ENCODE results near the gene ZBTB7C. TPM values are rescaled to one million over a fixed set of nuclear protein-coding genes. Genes with fewer than 3 reads are reported as not detected.

The ZBTB7C gene
- total RNA-seq, 1 experiment from 2014 or later: 0.33 TPM

GRCh38 chr18:48433541-48433940 lies 24.4 kb upstream of the ZBTB7C start:
- no peak overlapping the region for H2BK12ac ChIP-seq (ENCODE audit: insufficient read length, low read depth, low read length)
- H4K20me1 ChIP-seq (ENCODE audit: control insufficient read depth, insufficient read depth, insufficient read length): no peaks in the 10 kb centered on the region
- no peak overlapping the region for H2AFZ ChIP-seq (ENCODE audit: low read length)
- H3K4me2 ChIP-seq (ENCODE audit: insufficient read depth, insufficient read length, low read length): no peak overlapping the region
- no peak overlapping the region for H3K14ac ChIP-seq (ENCODE audit: insufficient read depth, low read length)
- H3T11ph ChIP-seq (ENCODE audit: low read length): no peak overlapping the region
- Mint-ChIP-seq H3K27ac (no peak overlapping the region), H3K4me3 (no peak overlapping the region), H3K4me1 (peaks cover 1% of the 10 kb centered on the region in 2 experiments; a peak in 2 of 4 replicates), H3K36me3 (ENCODE audit: insufficient read depth in 1 of 3, low read depth in 3 of 3) (no peaks in the 10 kb centered on the region), H3K27me3 (ENCODE audit: low read depth) (peaks cover 34% of the 10 kb centered on the region), H3K9me3 (peaks cover 0 to 3% of the 10 kb centered on the region in 2 experiments; a peak in 2 of 5 replicates)
- H2BK20ac ChIP-seq (ENCODE audit: low read depth, low read length, poor library complexity, severe bottlenecking): no peak overlapping the region
- no peaks in the 10 kb centered on the region for H3K79me1 ChIP-seq (ENCODE audit: insufficient read depth, low read depth, low read length, poor library complexity, severe bottlenecking)
- no peak overlapping the region for H4K8ac ChIP-seq (replicated peaks; ENCODE audit: insufficient read length, low read depth, low read length)
- no peak overlapping the region for H2BK15ac ChIP-seq (ENCODE audit: low read depth, low read length)
- H3K23ac ChIP-seq (ENCODE audit: insufficient read length, low read depth, low read length): no peak overlapping the region
- WGBS (ENCODE audit: extremely low coverage, insufficient read length, low lambda C conversion rate): no CpG with 5 or more reads among the region's 2 CpGs
- H3K9me3 ChIP-seq (ENCODE audit: control insufficient read depth, low read depth, low read length): no peaks in the 10 kb centered on the region
- no peak overlapping the region for H3K4ac ChIP-seq (ENCODE audit: low read depth, low read length)
- no peaks in the 10 kb centered on the region for H3K4me1 ChIP-seq (ENCODE audit: insufficient read depth, low read length)
- H3K9ac ChIP-seq (ENCODE audit: extremely low read depth, insufficient read length, low read length): no peak overlapping the region
- H3K56ac ChIP-seq (ENCODE audit: insufficient read length, low read depth, low read length): no peak overlapping the region
- H4K5ac ChIP-seq (ENCODE audit: insufficient read length, low read depth, low read length): no peak overlapping the region
- H3K23me2 ChIP-seq (ENCODE audit: insufficient read length, low read depth, low read length, poor library complexity, severe bottlenecking): no peaks in the 10 kb centered on the region
- no peak overlapping the region for H2BK5ac ChIP-seq (ENCODE audit: insufficient read length, low read length)
- no peak overlapping the region for H3K18ac ChIP-seq (ENCODE audit: insufficient read length, low read depth, low read length)
- H4K91ac ChIP-seq (ENCODE audit: insufficient read length, low read depth, low read length): no peak overlapping the region
- DNase-seq: no peak
- no peak overlapping the region for H3K27ac ChIP-seq (ENCODE audit: insufficient read length, low read depth, low read length)
- H3K79me2 ChIP-seq (ENCODE audit: insufficient read depth, low read length): no peaks in the 10 kb centered on the region
- no peak overlapping the region for H2BK120ac ChIP-seq (ENCODE audit: low read depth, low read length, poor library complexity, severe bottlenecking)
- H3K27me3 ChIP-seq (ENCODE audit: insufficient read depth, low read length): no peaks in the 10 kb centered on the region
- H2AK5ac ChIP-seq (ENCODE audit: insufficient read length, low read length): no peak overlapping the region
- TF ChIP-seq CTCF (conservative IDR thresholded peaks at IDR 0.05): no peak

Measured in H9 (cell line).